GM11168 (cell line): ENCODE data around the gene KAZN.

ENCODE experiments used
- in situ Hi-C: fragments of 300-500 bp; cut with MboI; formaldehyde crosslinking; loops from one replicate; pipeline ENCODE4 v1.12.0; 2022; ENCODE audit warnings: low sequenced_read_pairs; ENCODE audit not compliant: unreplicated experiment

Gene KAZN

GRCh38 chr1:14733048-14733778 lies 134.7 kb downstream of the KAZN start:
- in situ Hi-C loops = no loop called here

GRCh38 chr1:14733779-14734140 lies 135.3 kb downstream of the KAZN start:
- in situ Hi-C loops = no loop called here

GRCh38 chr1:14735841-14736240 lies 137.4 kb downstream of the KAZN start:
- in situ Hi-C loops = no loop called here

DNA sequence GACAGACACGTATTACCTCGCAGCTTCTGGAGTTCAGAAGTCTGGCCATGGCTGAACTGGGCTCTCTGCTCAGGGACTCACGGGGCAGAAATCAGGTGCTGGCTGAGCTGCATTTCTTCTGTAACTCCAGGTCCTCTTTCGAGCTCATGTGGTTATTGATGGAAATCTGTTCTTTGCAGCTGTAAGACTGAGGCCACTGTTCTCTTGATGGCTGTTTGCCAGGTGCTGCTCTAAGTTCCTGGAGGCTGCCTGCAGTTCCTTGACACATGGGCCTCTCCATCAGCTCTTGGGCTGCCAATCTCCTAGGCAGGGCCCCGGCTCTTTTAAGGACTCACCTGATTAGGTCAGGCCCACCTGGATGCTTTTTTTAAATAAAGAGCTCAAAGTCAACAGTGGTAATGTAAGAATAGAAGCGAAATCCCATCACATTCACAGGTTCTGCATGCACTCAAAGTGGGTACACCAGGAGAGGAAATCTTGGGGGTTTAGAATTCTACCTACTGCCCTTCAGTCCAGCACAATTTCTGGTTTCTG lies 139.1 kb downstream of the KAZN start:
- in situ Hi-C loops = no loop called here

DNA sequence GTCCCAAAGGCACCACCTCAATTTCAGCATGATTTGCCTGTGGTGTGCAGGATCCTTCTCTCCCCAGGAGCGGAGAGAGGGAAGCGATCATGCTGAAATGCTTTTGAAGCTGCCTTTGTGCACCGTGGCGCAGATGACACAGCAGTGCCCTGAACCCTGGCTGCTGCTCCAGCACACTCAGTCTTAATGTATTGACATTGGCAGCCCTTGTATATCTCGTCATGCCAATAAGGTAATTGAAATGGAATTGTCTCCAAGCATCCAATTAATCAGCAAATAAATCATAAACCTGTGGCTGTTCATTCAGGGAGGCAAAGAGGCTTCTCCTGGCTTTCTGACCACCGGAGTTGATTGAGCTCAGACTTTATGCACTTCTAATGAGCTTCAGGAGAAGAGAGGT lies 139.8 kb downstream of the KAZN start:
- in situ Hi-C loops = no loop called here

- in situ Hi-C loops = no loop called here
Observed at GRCh38 chr1:14738647-14739046, 140.2 kb downstream of the KAZN start.

GRCh38 chr1:14739082-14739832 lies 140.8 kb downstream of the KAZN start:
- in situ Hi-C loops = no loop called here

- in situ Hi-C loops = no loop called here
Observed at GRCh38 chr1:14740016-14740415, 141.5 kb downstream of the KAZN start.

DNA sequence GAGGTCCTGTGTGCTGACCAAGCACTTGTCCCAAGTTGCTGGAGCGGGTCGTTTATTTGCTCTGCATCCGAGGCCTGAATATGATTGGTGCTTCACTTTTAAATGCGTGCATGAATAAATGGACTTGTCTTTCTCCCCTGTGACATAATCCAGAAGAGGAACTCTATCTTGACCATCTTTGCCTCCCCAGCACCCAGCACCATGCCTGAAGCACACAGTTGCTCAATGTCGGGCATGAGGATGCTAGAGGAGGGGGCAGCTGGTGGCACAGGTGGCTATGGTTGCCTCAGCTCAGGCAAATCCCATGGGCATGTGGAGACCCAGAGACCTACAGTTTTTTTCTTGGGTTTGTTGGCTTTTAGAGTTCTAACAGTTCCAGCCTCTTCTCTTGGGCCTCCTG lies 142.6 kb downstream of the KAZN start:
- in situ Hi-C loops = no loop called here

- in situ Hi-C loops = no loop called here
Observed at GRCh38 chr1:14741532-14741931, 143.0 kb downstream of the KAZN start.

DNA sequence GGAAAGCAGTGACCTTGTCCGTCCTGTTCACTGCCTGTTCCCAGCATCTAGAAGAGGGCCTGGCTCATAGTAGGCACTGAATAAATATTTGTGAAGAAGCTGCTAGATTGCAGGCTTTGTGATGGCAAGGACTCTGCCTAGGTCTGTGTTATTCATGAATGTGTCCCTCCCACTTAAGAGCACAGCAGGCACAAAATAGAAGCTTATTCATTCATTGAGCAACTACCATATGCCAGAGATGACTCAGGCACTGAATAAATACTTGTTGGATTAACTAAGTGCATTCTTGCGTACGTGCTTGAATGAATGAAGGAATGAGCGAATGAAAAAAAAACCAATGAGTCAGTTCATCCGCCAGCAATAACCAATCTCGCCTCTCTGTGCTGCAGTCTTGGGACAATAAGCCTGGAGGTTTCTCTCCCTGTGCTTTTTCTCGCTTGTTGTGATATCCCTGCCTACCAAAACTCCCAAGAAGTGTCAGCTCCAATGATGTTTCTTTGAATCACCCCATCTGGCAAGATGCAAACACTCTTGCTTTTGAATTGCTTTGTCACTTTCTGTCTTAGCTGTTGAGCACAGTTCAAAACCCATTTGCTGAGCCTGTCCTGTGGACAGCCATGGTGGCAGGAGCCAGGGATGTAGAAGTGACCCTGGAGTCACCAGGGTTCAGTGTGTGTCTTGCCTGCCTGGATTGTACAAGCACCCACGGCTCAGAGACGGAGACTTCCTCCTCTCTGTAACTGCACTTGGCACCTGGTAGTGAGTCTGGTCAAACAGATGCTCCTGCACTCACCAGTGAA lies 143.9 kb downstream of the KAZN start:
- in situ Hi-C loops = no loop called here

DNA sequence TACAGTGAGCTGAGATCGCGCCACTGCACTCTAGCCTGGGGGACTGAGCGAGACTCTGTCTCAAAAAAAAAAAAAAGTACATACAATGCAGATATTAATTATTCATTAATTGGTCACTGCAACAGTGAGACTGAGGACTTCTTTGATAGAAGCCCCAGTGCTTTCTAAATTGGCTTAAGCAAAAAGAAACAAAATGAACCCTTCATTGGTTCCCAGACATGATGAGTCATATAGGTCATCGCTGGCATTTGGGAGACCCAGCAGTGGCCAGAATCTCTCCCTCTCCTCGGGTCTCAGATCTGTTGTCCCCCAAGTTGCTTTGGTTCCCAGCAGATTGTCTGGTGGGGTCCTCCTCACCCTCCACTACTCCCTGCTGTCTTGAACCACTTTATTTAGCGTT lies 144.9 kb downstream of the KAZN start:
- in situ Hi-C loops = no loop called here

DNA sequence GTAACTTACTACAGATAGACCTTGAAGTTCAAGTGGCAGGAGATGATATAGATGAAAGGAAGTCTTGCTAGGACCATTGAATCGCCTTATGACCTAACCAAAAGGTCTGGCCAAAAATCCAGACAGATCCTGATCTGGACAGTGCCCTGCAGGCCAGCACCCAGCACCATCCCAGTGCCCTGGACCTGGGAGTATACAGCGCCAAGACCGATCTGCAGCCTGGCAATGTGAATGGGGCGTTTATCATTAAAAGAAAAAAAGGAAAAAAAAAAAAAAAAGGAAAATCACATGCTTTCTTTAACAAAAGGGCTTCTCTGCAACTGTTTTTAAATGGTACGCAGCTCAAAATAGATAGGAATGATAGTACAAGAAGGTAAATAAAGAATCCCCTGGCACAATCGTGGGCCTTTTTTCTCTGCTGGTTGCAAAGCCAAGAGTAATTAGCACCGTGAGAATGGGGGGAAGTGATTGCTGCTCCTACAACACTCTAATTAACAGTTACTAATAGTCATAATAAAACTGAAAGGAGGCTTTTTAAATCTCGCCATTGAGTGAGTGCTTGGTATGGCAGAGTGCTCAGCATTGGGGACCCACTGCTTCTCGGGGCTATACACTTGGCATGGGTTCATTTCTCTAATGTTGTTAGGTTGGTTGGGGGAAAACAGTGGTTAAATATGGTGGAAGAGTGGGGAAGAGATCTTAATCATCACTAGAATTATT lies 146.7 kb downstream of the KAZN start:
- in situ Hi-C loops = no loop called here

DNA sequence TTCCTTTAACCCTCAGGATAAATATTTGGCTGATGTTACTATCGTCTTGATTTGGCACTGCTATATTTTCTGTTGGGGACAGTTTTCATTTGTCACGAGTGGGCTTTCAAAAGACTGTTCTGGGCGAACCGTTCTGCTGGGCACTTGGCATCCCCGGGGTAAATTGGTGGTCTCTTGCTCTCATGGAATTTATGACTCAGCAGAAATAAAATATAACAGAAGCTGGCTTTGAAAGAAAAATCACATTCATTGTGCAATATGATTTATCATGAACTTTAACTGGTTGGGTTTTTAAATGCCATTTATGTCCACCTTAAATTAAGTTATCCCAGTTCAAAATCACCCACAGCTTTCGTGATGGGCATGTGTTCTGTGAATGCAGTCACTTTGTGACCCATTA lies 147.3 kb downstream of the KAZN start:
- in situ Hi-C loops = no loop called here

DNA sequence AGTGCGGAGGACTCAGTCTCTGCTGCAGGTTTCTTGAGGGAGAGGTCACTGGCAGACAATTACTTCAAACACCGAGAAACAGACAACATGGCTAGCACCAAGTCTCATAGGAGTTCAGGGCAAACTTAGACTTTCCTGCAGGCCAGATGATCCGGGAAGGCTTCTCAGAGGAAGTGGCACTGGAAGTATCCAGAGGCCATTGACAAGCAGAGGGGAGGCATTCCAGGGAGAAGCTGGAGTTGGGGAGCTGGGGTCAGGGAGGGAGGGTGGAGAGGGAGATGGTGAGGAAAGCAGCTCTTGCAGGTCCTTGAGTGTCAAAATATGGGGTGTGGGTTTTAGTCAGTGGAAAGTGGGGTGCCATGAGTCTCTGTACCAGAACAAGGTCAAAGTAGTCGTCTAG lies 147.9 kb downstream of the KAZN start:
- in situ Hi-C loops = no loop called here

DNA sequence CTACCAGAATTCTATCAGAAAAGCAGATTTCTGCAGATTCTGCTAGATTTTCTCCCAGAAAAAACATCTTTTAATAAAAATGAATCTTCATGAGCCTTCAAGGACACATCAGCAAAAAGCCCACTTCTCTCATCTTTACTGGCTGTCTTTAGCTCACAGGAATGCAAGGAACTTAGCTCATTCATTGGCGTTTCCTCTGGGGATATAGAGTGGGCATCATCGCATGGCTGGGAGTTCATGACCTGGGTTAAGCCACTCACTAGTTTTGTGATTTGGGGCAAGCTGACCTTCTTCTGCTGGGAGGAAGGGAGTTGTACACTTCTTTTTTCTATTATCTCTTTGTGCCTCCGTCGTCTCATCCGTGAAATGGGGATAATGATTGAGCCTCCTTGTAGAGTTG lies 149.7 kb downstream of the KAZN start:
- in situ Hi-C loops = no loop called here

GRCh38 chr1:14748977-14749376 lies 150.5 kb downstream of the KAZN start:
- in situ Hi-C loops = no loop called here

DNA sequence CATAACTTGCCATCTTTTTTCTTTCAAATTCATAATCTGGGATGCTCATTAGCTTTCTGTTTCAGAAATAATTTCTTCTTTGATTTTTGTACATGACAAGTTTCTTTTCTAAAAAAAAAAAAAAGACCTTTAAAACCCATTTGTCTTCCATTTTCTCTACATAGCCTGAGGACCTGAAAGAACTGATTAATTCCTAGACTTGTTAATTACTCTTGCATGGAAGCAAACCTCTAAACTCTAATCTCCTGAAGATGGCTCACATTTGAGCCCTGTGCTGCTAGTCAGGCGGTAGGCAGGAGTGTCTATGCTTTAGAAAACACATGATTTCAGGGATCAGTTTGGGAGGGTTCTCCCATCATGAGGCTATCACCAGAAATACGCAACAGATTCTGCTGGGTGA lies 152.0 kb downstream of the KAZN start:
- in situ Hi-C loops = no loop called here

- in situ Hi-C loops = no loop called here
Observed at GRCh38 chr1:14755518-14756252, 157.2 kb downstream of the KAZN start.
